ENCODE data around the gene CACNA1G.

Gene CACNA1G

DNA sequence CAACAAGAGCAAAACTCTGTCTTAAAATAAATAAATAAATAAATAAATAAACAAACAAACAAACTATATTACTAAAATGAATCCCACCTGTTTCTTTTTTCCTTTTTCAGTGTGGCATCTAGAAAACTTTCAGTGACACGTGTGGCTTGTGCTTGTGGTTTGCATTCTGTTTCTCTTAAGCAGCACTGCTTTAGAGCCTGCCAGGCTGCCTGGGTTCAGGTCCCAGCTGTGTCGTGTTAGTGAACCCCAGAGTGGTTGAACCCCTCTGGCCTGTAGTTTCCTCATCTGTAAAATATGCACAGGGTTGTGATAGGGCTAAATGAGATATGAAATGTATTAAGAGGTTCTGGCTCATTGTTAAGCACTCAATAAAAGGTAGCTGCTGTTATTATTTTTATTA is 40.0 kb upstream of the CACNA1G start:
- Histone ChIP-seq H3F3A (ENCODE audit: low read depth) (no peaks in the 10 kb centered on the region), H4K20me1 (ENCODE audit: insufficient read depth, low read length, poor library complexity, severe bottlenecking) (no peaks in the 10 kb centered on the region), H3K79me2 (ENCODE audit: insufficient read depth, low read length) (no peaks in the 10 kb centered on the region), H3K4me3 (ENCODE audit: low read length, poor library complexity, severe bottlenecking) (no peak overlapping the region), H3K4me1 (ENCODE audit: insufficient read depth, low read length, poor library complexity, severe bottlenecking) (no peaks in the 10 kb centered on the region), H3K27me3 (ENCODE audit: insufficient read depth, low read length, poor library complexity, severe bottlenecking) (no peaks in the 10 kb centered on the region), H2AFZ (ENCODE audit: low read length) (no peak overlapping the region), H3K36me3 (ENCODE audit: insufficient read depth, low read length) (no peaks in the 10 kb centered on the region), H3K4me2 (ENCODE audit: low read depth, low read length, poor library complexity, severe bottlenecking) (no peak overlapping the region), H3K9me3 (ENCODE audit: insufficient read depth, low read depth, low read length) (no peaks in the 10 kb centered on the region), H3K9me2 (replicated peaks; ENCODE audit: low read depth, low read length) (no peaks in the 10 kb centered on the region), H3K9ac (ENCODE audit: low read depth, low read length, poor library complexity, severe bottlenecking) (no peak overlapping the region)
- TF ChIP-seq CTCF (conservative IDR thresholded peaks at IDR 0.05; ENCODE audit: low read length) (no peak), EZH2phosphoT487 (IDR thresholded peaks at IDR 0.05; ENCODE audit: borderline replicate concordance) (no peak)

- Histone ChIP-seq H3K4me3 (ENCODE audit: low read length, poor library complexity, severe bottlenecking) (no peak overlapping the region), H3K4me1 (ENCODE audit: insufficient read depth, low read length, poor library complexity, severe bottlenecking) (no peaks in the 10 kb centered on the region), H3K9me3 (ENCODE audit: insufficient read depth, low read depth, low read length) (no peaks in the 10 kb centered on the region), H3K9me2 (replicated peaks; ENCODE audit: low read depth, low read length) (no peaks in the 10 kb centered on the region), H3K79me2 (ENCODE audit: insufficient read depth, low read length) (no peaks in the 10 kb centered on the region), H3F3A (ENCODE audit: low read depth) (no peaks in the 10 kb centered on the region), H3K9ac (ENCODE audit: low read depth, low read length, poor library complexity, severe bottlenecking) (no peak overlapping the region), H4K20me1 (ENCODE audit: insufficient read depth, low read length, poor library complexity, severe bottlenecking) (no peaks in the 10 kb centered on the region), H3K4me2 (ENCODE audit: low read depth, low read length, poor library complexity, severe bottlenecking) (no peak overlapping the region), H3K27me3 (ENCODE audit: insufficient read depth, low read length, poor library complexity, severe bottlenecking) (no peaks in the 10 kb centered on the region), H3K36me3 (ENCODE audit: insufficient read depth, low read length) (no peaks in the 10 kb centered on the region), H2AFZ (ENCODE audit: low read length) (no peak overlapping the region)
- TF ChIP-seq EZH2phosphoT487 (IDR thresholded peaks at IDR 0.05; ENCODE audit: borderline replicate concordance) (no peak), CTCF (conservative IDR thresholded peaks at IDR 0.05; ENCODE audit: low read length) (no peak)
These were observed 39.0 kb upstream of the CACNA1G start for GRCh38 chr17:50521514-50521913.

GRCh38 chr17:50522766-50523165 is 37.7 kb upstream of the CACNA1G start:
- H4K20me1 ChIP-seq (ENCODE audit: insufficient read depth, low read length, poor library complexity, severe bottlenecking), result no peaks in the 10 kb centered on the region
- no peaks in the 10 kb centered on the region for H3K27me3 ChIP-seq (ENCODE audit: insufficient read depth, low read length, poor library complexity, severe bottlenecking)
- no peaks in the 10 kb centered on the region for H3K4me1 ChIP-seq (ENCODE audit: insufficient read depth, low read length, poor library complexity, severe bottlenecking)
- H3K36me3 ChIP-seq (ENCODE audit: insufficient read depth, low read length), result no peaks in the 10 kb centered on the region
- H3K79me2 ChIP-seq (ENCODE audit: insufficient read depth, low read length), result no peaks in the 10 kb centered on the region
- H3K4me3 ChIP-seq (ENCODE audit: low read length, poor library complexity, severe bottlenecking), result no peak overlapping the region
- no peaks in the 10 kb centered on the region for H3K9me3 ChIP-seq (ENCODE audit: insufficient read depth, low read depth, low read length)
- H3F3A ChIP-seq (ENCODE audit: low read depth), result no peaks in the 10 kb centered on the region
- H2AFZ ChIP-seq (ENCODE audit: low read length), result no peak overlapping the region
- H3K9me2 ChIP-seq (replicated peaks; ENCODE audit: low read depth, low read length), result no peaks in the 10 kb centered on the region
- no peak overlapping the region for H3K9ac ChIP-seq (ENCODE audit: low read depth, low read length, poor library complexity, severe bottlenecking)
- no peak overlapping the region for H3K4me2 ChIP-seq (ENCODE audit: low read depth, low read length, poor library complexity, severe bottlenecking)
- TF ChIP-seq EZH2phosphoT487 (IDR thresholded peaks at IDR 0.05; ENCODE audit: borderline replicate concordance), result no peak

DNA sequence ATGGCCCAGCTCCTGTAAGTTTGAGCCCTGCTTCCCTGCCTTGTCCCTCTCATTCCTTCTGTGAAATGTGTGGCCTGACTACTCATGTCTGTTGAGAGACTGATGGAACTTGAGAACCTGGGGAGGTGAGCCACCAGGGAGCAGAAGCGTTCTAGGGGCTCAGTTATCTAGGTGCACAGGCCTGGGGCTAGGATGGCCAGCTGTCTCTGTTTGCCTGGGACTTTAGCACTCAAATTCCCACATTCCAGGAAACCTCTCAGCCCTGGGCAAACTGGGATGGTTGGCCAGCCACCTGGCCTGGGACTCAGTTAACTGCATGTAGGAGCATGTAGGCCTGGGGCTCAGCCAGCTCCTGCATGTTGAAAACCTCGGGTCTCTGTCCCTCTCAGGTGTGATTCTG is 37.3 kb upstream of the CACNA1G start:
- H2AFZ ChIP-seq (ENCODE audit: low read length), result no peak overlapping the region
- no peak overlapping the region for H3K4me2 ChIP-seq (ENCODE audit: low read depth, low read length, poor library complexity, severe bottlenecking)
- no peaks in the 10 kb centered on the region for H3K9me3 ChIP-seq (ENCODE audit: insufficient read depth, low read depth, low read length)
- H3K4me1 ChIP-seq (ENCODE audit: insufficient read depth, low read length, poor library complexity, severe bottlenecking), result no peaks in the 10 kb centered on the region
- H3K36me3 ChIP-seq (ENCODE audit: insufficient read depth, low read length), result no peaks in the 10 kb centered on the region
- H3K9ac ChIP-seq (ENCODE audit: low read depth, low read length, poor library complexity, severe bottlenecking), result no peak overlapping the region
- H4K20me1 ChIP-seq (ENCODE audit: insufficient read depth, low read length, poor library complexity, severe bottlenecking), result no peaks in the 10 kb centered on the region
- H3K27me3 ChIP-seq (ENCODE audit: insufficient read depth, low read length, poor library complexity, severe bottlenecking), result no peaks in the 10 kb centered on the region
- no peak overlapping the region for H3K4me3 ChIP-seq (ENCODE audit: low read length, poor library complexity, severe bottlenecking)
- H3K9me2 ChIP-seq (replicated peaks; ENCODE audit: low read depth, low read length), result no peaks in the 10 kb centered on the region
- no peaks in the 10 kb centered on the region for H3F3A ChIP-seq (ENCODE audit: low read depth)
- no peak for TF ChIP-seq EZH2phosphoT487 (IDR thresholded peaks at IDR 0.05; ENCODE audit: borderline replicate concordance)
- TF ChIP-seq CTCF (conservative IDR thresholded peaks at IDR 0.05; ENCODE audit: low read length), result no peak
- H3K79me2 ChIP-seq (ENCODE audit: insufficient read depth, low read length), result no peaks in the 10 kb centered on the region

All from Loucy (cell line).